OCI-LY1 (cell line): ENCODE measurements around the gene EDN2.

Source experiments
- H2AFZ ChIP-seq: fragments of 200-600 bp; sonication (generic), shearing (Covaris generic); 2 replicates; pipeline ENCODE4 v1.6.0; 2014; ENCODE audit warnings: antibody characterized with exemption, mild to moderate bottlenecking, low read length
- H3F3A ChIP-seq: fragments of 200-600 bp; sonication (generic), shearing (Covaris generic); 2 replicates; pipeline ENCODE4 v1.6.0; 2014; ENCODE audit warnings: mild to moderate bottlenecking, antibody characterized with exemption, low read length, moderate library complexity; ENCODE audit not compliant: insufficient read depth
- H3K27ac ChIP-seq: fragments of 200-600 bp; sonication (generic); 2 replicates; pipeline ENCODE4 v1.5.1; 2014; ENCODE audit warnings: low read length, mixed run types, mild to moderate bottlenecking, low read depth; ENCODE audit not compliant: poor library complexity, severe bottlenecking
- H3K27me3 ChIP-seq: fragments of 200-600 bp; sonication (generic); 2 replicates; pipeline ENCODE4 v1.6.0; 2014; ENCODE audit warnings: antibody characterized with exemption, mild to moderate bottlenecking, low read length, moderate library complexity; ENCODE audit not compliant: insufficient read depth
- H3K36me3 ChIP-seq: fragments of 200-600 bp; sonication (generic); 2 replicates; pipeline ENCODE4 v1.6.1; 2014; ENCODE audit warnings: mild to moderate bottlenecking, antibody characterized with exemption, low read length, moderate library complexity, mixed read lengths; ENCODE audit not compliant: insufficient read depth
- H3K4me1 ChIP-seq: fragments of 200-600 bp; sonication (generic); 2 replicates; pipeline ENCODE4 v1.5.1; 2014; ENCODE audit warnings: mild to moderate bottlenecking, low read length, moderate library complexity; ENCODE audit not compliant: insufficient read depth, severe bottlenecking
- H3K4me2 ChIP-seq: fragments of 200-600 bp; sonication (generic), shearing (Covaris generic); 2 replicates; pipeline ENCODE4 v1.6.1; 2014; ENCODE audit warnings: low read length
- H3K4me3 ChIP-seq: fragments of 200-600 bp; sonication (generic); 2 replicates; pipeline ENCODE4 v1.5.1; 2014; ENCODE audit warnings: low read length, low read depth, mild to moderate bottlenecking, mixed read lengths; ENCODE audit not compliant: poor library complexity, severe bottlenecking
- H3K79me2 ChIP-seq: fragments of 200-600 bp; shearing (Covaris generic); 2 replicates; pipeline ENCODE4 v1.6.1; 2016; ENCODE audit warnings: mixed run types, low read length, mixed read lengths; ENCODE audit not compliant: insufficient read depth
- H3K9ac ChIP-seq: fragments of 200-600 bp; sonication (generic), shearing (Covaris generic); 2 replicates; pipeline ENCODE4 v1.6.1; 2014; ENCODE audit warnings: mild to moderate bottlenecking, low read length, mixed read lengths
- H3K9me2 ChIP-seq: fragments of 200-600 bp; sonication (generic), shearing (Covaris generic); 2 replicates; pipeline ENCODE4 v1.6.1; 2014; ENCODE audit warnings: low read depth, mild to moderate bottlenecking, low read length, mixed read lengths
- H3K9me3 ChIP-seq: fragments of 200-600 bp; shearing (Covaris generic); 2 replicates; pipeline ENCODE4 v1.6.1; 2014; ENCODE audit warnings: low read length, mixed read lengths
- H4K20me1 ChIP-seq: fragments of 200-600 bp; sonication (generic), shearing (Covaris generic); 2 replicates; pipeline ENCODE4 v1.6.0; 2016; ENCODE audit warnings: mild to moderate bottlenecking, low read length; ENCODE audit not compliant: insufficient read depth
- CTCF ChIP-seq: fragments of 200-600 bp; sonication (generic), shearing (Covaris generic); IDR thresholded peaks from 2 replicates; pipeline ENCODE4 v1.5.1; 2017; ENCODE audit warnings: mild to moderate bottlenecking, antibody characterized with exemption, low read length, moderate library complexity, mixed read lengths
- EZH2 ChIP-seq: fragments of 200-600 bp; sonication (generic), shearing (Covaris generic); IDR thresholded peaks from 2 replicates; pipeline ENCODE4 v1.8.0; 2017; ENCODE audit warnings: borderline replicate concordance, mixed run types, mild to moderate bottlenecking, antibody characterized with exemption, low read length, moderate library complexity, mixed read lengths

The EDN2 gene

GRCh38 chr1:41447995-41448770, 36.3 kb downstream of the EDN2 start:
- Histone ChIP-seq H3K27ac (no peak overlapping the region), H3K4me2 (no peak overlapping the region), H3K4me3 (no peak overlapping the region), H3K9ac (no peak overlapping the region), H3K27me3 (no peaks in the 10 kb centered on the region), H3F3A (no peaks in the 10 kb centered on the region), H4K20me1 (no peaks in the 10 kb centered on the region), H3K36me3 (no peaks in the 10 kb centered on the region), H3K9me2 (no peaks in the 10 kb centered on the region), H3K4me1 (no peaks in the 10 kb centered on the region), H3K9me3 (0 out of 2 replicates have a peak, but pooled peaks cover 10% of the 10 kb centered on the region), H2AFZ (no peak overlapping the region), H3K79me2 (no peaks in the 10 kb centered on the region)
- TF ChIP-seq CTCF (no peak), EZH2 (no peak)

GRCh38 chr1:41446851-41447610, 37.5 kb downstream of the EDN2 start:
- H3K9ac ChIP-seq: no peak overlapping the region
- no peaks in the 10 kb centered on the region for H3K79me2 ChIP-seq
- H3K9me3 ChIP-seq: 0 out of 2 replicates have a peak, but pooled peaks cover 10% of the 10 kb centered on the region
- TF ChIP-seq CTCF: no peak
- TF ChIP-seq EZH2: no peak
- no peaks in the 10 kb centered on the region for H3K27me3 ChIP-seq
- H2AFZ ChIP-seq: no peak overlapping the region
- no peaks in the 10 kb centered on the region for H3K9me2 ChIP-seq
- no peak overlapping the region for H3K4me2 ChIP-seq
- H3K4me3 ChIP-seq: no peak overlapping the region
- no peak overlapping the region for H3K27ac ChIP-seq
- H3K36me3 ChIP-seq: no peaks in the 10 kb centered on the region
- no peaks in the 10 kb centered on the region for H4K20me1 ChIP-seq
- no peaks in the 10 kb centered on the region for H3F3A ChIP-seq
- H3K4me1 ChIP-seq: no peaks in the 10 kb centered on the region

GRCh38 chr1:41444785-41445184, 39.7 kb downstream of the EDN2 start:
- Histone ChIP-seq H3K27ac (no peak overlapping the region), H3K79me2 (no peaks in the 10 kb centered on the region), H3F3A (no peaks in the 10 kb centered on the region), H3K4me3 (no peak overlapping the region), H3K9me2 (no peaks in the 10 kb centered on the region), H3K27me3 (no peaks in the 10 kb centered on the region), H3K9ac (no peak overlapping the region), H4K20me1 (no peaks in the 10 kb centered on the region), H3K36me3 (no peaks in the 10 kb centered on the region), H3K4me1 (no peaks in the 10 kb centered on the region), H3K9me3 (0 out of 2 replicates have a peak, but pooled peaks cover 10% of the 10 kb centered on the region), H2AFZ (no peak overlapping the region), H3K4me2 (no peak overlapping the region)
- TF ChIP-seq CTCF (no peak), EZH2 (no peak)
